Stomach (tissue), 4 donors: ENCODE results near the gene SULT2A1.
"Not testable (repeated sequence)": the region's sequence is repeated elsewhere in the genome, so short reads cannot be mapped to it uniquely, and the experiment has no call there.

ENCODE experiments used
- CTCF ChIP-seq, 7 experiments: fragments of 450-650 bp in 4 of 7; fragments of 200-600 bp in 3 of 7; sonication (generic) in 3 of 7; IDR thresholded peaks; one replicate each; pipeline ENCODE4 v1.5.1; 2016 to 2019; ENCODE audit warnings: antibody characterized with exemption in 7 of 7, control low read depth in 2 of 7, mild to moderate bottlenecking in 1 of 7
- POLR2A ChIP-seq, 4 donors: fragments of 450-650 bp; IDR thresholded peaks; one replicate each; pipeline ENCODE4 v1.6.1; 2016; ENCODE audit warnings: antibody characterized with exemption in 4 of 4, control low read depth in 2 of 4, mild to moderate bottlenecking in 1 of 4, moderate library complexity in 1 of 4

- TF ChIP-seq CTCF, POLR2A (IDR thresholded peaks at IDR 0.05): not testable (repeated sequence)
Measured at GRCh38 chr19:47910191-47910590, 24.1 kb upstream of the SULT2A1 start.
